ENCODE data around the gene PEX3. TPM values are rescaled to one million over a fixed set of nuclear protein-coding genes. Genes with fewer than 3 reads are reported as not detected.
A peak's percentile ranks its signal among the peaks of the same experiment; 100 is the strongest.
"Not testable (repeated sequence)": the region's sequence is repeated elsewhere in the genome, so short reads cannot be mapped to it uniquely, and the experiment has no call there.

The PEX3 gene
- total and polyA plus RNA-seq, 2 of the 4 experiments (the other 2 are of a cell fraction): 13.3 to 13.7 TPM

- dilution Hi-C loops (cut with HindIII; ENCODE audit: low sequenced_read_pairs, unreplicated experiment): no loop called here
- Histone ChIP-seq H3K36me3 (ENCODE audit: control insufficient read depth, insufficient read depth, low read length) (peaks cover 10% of the 10 kb centered on the region), H4K8ac (ENCODE audit: low read depth in 2 of 2, low read length in 2 of 2) (no peak overlapping the region), H3K4me1 (ENCODE audit: control insufficient read depth, insufficient read depth, low read length) (peaks cover 10% of the 10 kb centered on the region), H3K9ac (ENCODE audit: low read depth, low read length) (no peak overlapping the region), H3K23ac (ENCODE audit: low read depth, low read length) (no peak overlapping the region), H3K4ac (ENCODE audit: low read depth, low read length) (no peak overlapping the region), H4K5ac (ENCODE audit: low read depth, low read length) (no peak overlapping the region), H3K27ac (ENCODE audit: insufficient read depth, low read length) (no peak overlapping the region), H3K27me3 (ENCODE audit: control insufficient read depth, insufficient read depth, low read length) (no peaks in the 10 kb centered on the region), H3K14ac (replicated peaks; ENCODE audit: low read depth, low read length) (no peak overlapping the region), H2AFZ (replicated peaks; ENCODE audit: low read length, poor library complexity) (no peak overlapping the region), H3K56ac (ENCODE audit: extremely low read depth, insufficient read depth, low read length) (no peak overlapping the region), H4K91ac (ENCODE audit: insufficient read depth, low read depth, low read length) (no peak overlapping the region), H2BK20ac (ENCODE audit: low read depth, low read length) (no peak overlapping the region), H2AK9ac (replicated peaks; ENCODE audit: low read depth, low read length, poor library complexity) (no peak overlapping the region), H4K20me1 (ENCODE audit: insufficient read depth, low read length) (no peaks in the 10 kb centered on the region), H2BK120ac (ENCODE audit: low read depth, low read length) (no peak overlapping the region), H2BK15ac (ENCODE audit: low read depth, low read length) (no peak overlapping the region), H2AK5ac (ENCODE audit: low read depth, low read length) (no peak overlapping the region), H3K9me1 (ENCODE audit: insufficient read depth, low read length) (peaks cover 13% of the 10 kb centered on the region; the same call in 1 of the 2 replicates), H3K9me3 (ENCODE audit: control insufficient read depth, insufficient read depth, low read length) (no peaks in the 10 kb centered on the region), H3K4me2 (ENCODE audit: low read depth, low read length) (no peak overlapping the region), H3K18ac (ENCODE audit: low read depth, low read length) (no peak overlapping the region), H3K4me3 (ENCODE audit: insufficient read depth, low read depth, low read length) (no peak overlapping the region), H3K79me1 (ENCODE audit: low read depth in 1 of 2, low read length in 2 of 2) (peaks cover 25 to 55% of the 10 kb centered on the region in 2 experiments), H2BK5ac (ENCODE audit: low read depth, low read length, poor library complexity, severe bottlenecking) (no peak overlapping the region)
- POLR2A ChIA-PET (ENCODE audit: unreplicated experiment): no interaction called here
- CTCF ChIA-PET: interaction anchor here (0.6 kb wide), 1 partner anchor 29 kb away, joined by 6 read pairs; no protein-coding TSS in a partner anchor
- TF ChIP-seq CTCF (conservative IDR thresholded peaks at IDR 0.05; ENCODE audit: low read depth, low read length): no peak
- no peak for TF ChIP-seq SMC3 (IDR thresholded peaks at IDR 0.05; ENCODE audit: low read depth, low read length)
- TF ChIP-seq MAZ (IDR thresholded peaks at IDR 0.05; ENCODE audit: borderline replicate concordance, low read depth, low read length): no peak
- intact Hi-C loops (cut with micrococcal nuclease): no loop called here
- WGBS, 2 experiments (ENCODE audit: extremely low coverage in 2 of 2, insufficient read length in 1 of 2): no CpG with 5 or more reads among the region's 6 CpGs
- no TSS peak for BruUV-seq (replicated peaks)
- in situ Hi-C loops (cut with MboI; ENCODE audit: low sequenced_read_pairs): no loop called here
- peak; percentile 49 for DNase-seq
- no peak; the same call in 1 of the 2 replicates for ATAC-seq (ENCODE audit: low read depth)
Observed at GRCh38 chr6:143507358-143508145, 56.9 kb downstream of the PEX3 start.

- H2BK20ac ChIP-seq (ENCODE audit: low read depth, low read length); H3K27me3 ChIP-seq (ENCODE audit: control insufficient read depth, insufficient read depth, low read length); DNase-seq; H3K4ac ChIP-seq (ENCODE audit: low read depth, low read length); H3K18ac ChIP-seq (ENCODE audit: low read depth, low read length); H3K23ac ChIP-seq (ENCODE audit: low read depth, low read length); H2AFZ ChIP-seq (replicated peaks; ENCODE audit: low read length, poor library complexity); H2BK120ac ChIP-seq (ENCODE audit: low read depth, low read length); H4K91ac ChIP-seq (ENCODE audit: insufficient read depth, low read depth, low read length); H2AK5ac ChIP-seq (ENCODE audit: low read depth, low read length); CTCF ChIA-PET; H3K36me3 ChIP-seq (ENCODE audit: control insufficient read depth, insufficient read depth, low read length); H2BK15ac ChIP-seq (ENCODE audit: low read depth, low read length); H3K9me1 ChIP-seq (ENCODE audit: insufficient read depth, low read length); in situ Hi-C loops (cut with MboI; ENCODE audit: low sequenced_read_pairs); H2BK5ac ChIP-seq (ENCODE audit: low read depth, low read length, poor library complexity, severe bottlenecking); H3K14ac ChIP-seq (replicated peaks; ENCODE audit: low read depth, low read length); H4K8ac ChIP-seq (ENCODE audit: low read depth in 2 of 2, low read length in 2 of 2); H3K9ac ChIP-seq (ENCODE audit: low read depth, low read length); H3K4me1 ChIP-seq (ENCODE audit: control insufficient read depth, insufficient read depth, low read length); intact Hi-C loops (cut with micrococcal nuclease); H3K27ac ChIP-seq (ENCODE audit: insufficient read depth, low read length); H3K9me3 ChIP-seq (ENCODE audit: control insufficient read depth, insufficient read depth, low read length); H4K20me1 ChIP-seq (ENCODE audit: insufficient read depth, low read length); H3K56ac ChIP-seq (ENCODE audit: extremely low read depth, insufficient read depth, low read length); H4K5ac ChIP-seq (ENCODE audit: low read depth, low read length); POLR2A ChIA-PET (ENCODE audit: unreplicated experiment); dilution Hi-C loops (cut with HindIII; ENCODE audit: low sequenced_read_pairs, unreplicated experiment); ATAC-seq (ENCODE audit: low read depth); BruUV-seq (replicated peaks); H2AK9ac ChIP-seq (replicated peaks; ENCODE audit: low read depth, low read length, poor library complexity): not testable (repeated sequence)
- peak overlapping the region; percentile 98 for H3K4me2 ChIP-seq (ENCODE audit: low read depth, low read length)
- peak overlapping the region; percentile 54; the same call in 1 of the 2 replicates for H3K4me3 ChIP-seq (ENCODE audit: insufficient read depth, low read depth, low read length)
- peaks cover 18 to 46% of the 10 kb centered on the region in 2 experiments for H3K79me1 ChIP-seq (ENCODE audit: low read depth in 1 of 2, low read length in 2 of 2)
- WGBS, 2 experiments (ENCODE audit: extremely low coverage in 2 of 2, insufficient read length in 1 of 2): no CpG with 5 or more reads among the region's 13 CpGs
Observed at GRCh38 chr6:143510326-143510725, 59.7 kb downstream of the PEX3 start.
